Astrocyte (in vitro differentiated cells and primary cell): ENCODE measurements around the gene RDH5.

Experiments
- CTCF ChIP-seq: IDR thresholded peaks from 2 replicates; pipeline ENCODE4 v1.5.1; 2011; ENCODE audit warnings: low read depth, mild to moderate bottlenecking, inconsistent platforms, low read length, moderate library complexity; ENCODE audit not compliant: insufficient read depth
- EZH2 ChIP-seq: IDR thresholded peaks from 2 replicates; pipeline ENCODE4 v1.6.1; 2012; ENCODE audit warnings: mild to moderate bottlenecking, low read length, inconsistent platforms; ENCODE audit not compliant: insufficient read depth

- no peak for TF ChIP-seq CTCF
- TF ChIP-seq EZH2: no peak
Measured at GRCh38 chr12:55698241-55698955, 21.8 kb upstream of the RDH5 start.
